NCI-H748 (cell line): Measurements from ENCODE around the gene EPDR1.
"Not testable (repeated sequence)": the region's sequence is repeated elsewhere in the genome, so short reads cannot be mapped to it uniquely, and the experiment has no call there.

Experiments used
- DNase-seq: peaks from one replicate; lab custom pipeline; 2025; ENCODE audit not compliant: unreplicated experiment; lab: John Stamatoyannopoulos, UW

EPDR1 gene

DNA sequence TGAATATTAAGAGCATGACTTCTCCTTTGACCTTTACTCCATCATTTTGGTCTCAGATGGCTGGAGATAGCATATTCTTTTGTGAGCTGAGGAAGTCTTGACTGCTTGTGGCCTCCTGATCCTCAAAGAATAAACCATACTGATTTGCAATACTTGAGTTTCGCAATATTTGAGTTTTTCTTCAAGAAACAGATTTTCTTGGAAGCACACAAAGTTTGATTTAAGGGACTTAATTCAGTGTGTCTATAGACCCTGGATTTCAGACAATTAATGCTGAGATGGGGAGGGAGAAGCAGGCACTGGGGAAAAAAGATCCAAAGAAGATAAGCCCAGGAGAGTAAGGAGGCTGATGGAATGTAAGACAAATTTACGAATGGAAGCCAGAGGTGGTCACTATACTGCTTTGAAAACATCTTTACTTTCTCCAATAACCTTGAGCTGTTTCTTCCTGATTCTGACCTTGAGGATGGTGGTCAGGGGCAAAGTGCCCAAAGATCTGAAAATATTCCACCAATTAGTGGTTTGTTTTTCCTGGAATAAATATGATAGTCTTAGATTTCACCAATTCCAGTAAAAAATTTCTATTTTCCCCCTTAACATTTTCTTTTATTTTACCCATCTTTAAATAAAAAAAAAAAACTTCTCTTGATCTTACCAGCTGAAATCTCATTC lies 7.5 kb downstream of the EPDR1 start:
- no peak for DNase-seq

DNA sequence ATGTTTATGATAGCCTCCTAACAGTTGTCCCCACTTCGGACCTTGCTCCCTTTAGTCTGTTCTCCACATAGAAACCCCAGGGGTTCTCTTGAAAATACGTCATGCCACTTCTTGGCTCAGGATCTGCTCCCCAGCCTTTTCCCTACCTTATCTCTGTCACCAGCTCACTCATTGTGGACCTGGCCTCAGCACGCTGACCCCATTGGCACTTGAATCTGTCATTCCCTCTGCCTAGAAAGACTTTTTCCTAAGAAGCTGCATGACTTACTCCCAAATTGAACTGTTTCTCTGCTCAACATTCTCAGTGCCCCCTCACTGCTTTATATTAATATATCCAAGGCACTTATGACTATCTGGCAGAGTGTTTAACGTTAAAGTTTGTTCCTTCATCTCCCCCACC lies 8.4 kb downstream of the EPDR1 start:
- no peak for DNase-seq

DNA sequence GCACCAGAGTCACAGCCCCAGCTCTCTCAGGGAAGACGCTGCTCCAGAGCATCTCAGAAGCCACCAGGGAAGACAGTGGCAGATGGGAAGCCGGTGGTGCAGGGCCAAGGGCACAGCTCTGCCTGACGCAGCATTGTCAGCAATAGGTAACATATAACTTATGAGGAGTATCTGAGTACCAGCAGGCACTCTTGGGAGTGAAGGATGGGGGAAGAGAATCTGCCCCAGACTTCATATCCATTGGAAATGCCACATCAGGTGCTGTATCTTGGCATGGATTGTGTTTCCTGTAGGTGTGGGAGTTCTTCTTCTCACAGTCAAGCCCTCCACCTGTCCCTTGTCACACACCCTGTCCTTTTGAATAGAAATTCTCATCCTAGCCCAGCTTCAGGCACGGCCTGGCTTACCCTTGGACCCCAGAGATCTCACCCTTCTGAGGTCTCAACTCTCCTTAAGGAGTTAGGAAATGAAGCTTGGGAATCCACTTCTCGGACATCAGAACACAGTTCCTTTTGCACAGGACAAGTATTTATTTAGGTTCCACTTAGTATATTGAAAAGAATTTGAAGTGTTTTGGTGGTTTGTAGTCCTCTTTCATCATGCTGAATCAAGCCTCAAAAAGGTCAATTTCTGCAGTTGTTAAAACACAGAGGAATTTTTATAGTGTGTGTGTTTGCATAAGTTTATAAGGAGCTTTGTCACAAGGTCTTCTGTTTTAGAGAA lies 9.9 kb downstream of the EPDR1 start:
- no peak for DNase-seq

DNA sequence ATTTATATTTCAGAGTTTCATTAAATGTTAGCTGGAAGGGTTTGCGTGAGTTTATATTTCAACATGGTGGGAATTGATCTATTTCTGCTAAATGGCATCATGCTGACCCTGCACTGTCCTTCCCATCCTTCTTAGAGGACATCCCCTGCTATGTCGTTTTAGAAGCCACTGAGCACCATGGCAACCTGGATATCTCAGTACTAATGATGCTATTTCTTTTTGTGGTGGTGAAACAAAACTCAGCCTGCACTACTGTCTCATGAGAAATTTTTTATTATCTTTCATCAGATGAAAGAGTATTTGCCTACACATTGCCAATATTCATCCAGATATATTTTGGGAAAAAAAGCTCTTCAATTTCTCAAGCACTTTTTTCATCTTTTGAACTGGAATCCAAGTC lies 12.1 kb downstream of the EPDR1 start:
- DNase-seq, result no peak

DNA sequence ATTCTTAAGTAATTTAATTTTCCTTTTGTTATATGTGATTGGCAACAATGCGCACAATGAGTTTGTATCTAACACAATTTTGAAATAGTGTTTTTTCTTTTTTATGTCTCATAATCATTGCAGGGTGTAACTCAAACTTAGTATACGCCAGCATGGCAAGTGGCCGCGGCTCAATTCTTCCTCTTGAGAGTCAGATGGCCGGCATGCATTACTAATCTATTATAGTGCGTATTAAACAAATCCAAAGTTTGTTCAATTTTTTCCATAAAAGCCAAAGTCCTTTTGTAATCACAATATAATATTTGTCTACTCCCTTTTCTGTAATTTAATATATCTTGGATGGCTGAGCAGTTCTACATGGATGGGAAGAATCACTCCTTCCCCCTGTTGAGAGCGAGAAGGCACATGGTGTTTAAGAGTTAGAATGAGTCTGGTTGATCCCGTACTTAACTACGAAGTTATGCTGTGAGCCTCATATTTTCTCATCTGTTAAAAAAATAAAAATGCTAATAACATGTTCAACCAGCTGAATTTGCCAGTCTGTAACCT lies 12.7 kb downstream of the EPDR1 start:
- DNase-seq, result no peak

DNA sequence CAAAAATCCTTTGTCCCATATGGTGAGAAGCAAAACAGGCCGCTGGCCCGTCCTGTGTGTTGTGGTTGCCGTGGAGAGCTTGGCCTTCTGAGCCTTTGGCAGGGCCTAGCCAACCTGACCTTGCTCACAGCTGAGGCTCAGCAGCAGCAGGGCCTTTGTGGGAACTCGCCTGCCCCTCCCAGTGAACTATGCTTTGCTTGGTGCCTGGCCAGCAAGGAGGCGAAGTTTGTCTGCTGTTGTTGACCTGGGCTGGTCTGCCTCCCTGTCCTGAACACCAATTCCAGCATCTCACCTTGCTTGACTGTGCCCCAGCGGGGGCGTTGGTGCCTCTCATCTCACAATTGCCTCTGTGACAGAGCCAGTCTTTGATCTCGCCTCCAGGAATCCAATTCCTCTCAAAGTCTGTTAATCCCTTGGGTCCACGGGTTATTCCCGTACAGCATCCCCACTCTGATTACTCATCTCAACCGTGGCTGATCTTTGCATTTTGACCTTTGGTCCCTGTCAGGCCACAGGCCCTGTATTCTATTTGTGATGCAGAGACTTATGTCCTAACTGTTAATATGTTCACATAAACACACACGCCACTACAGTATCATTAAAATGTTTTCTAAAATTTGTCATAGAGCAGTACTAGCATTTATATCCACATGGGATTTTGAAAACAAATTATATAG lies 22.6 kb downstream of the EPDR1 start:
- DNase-seq, result no peak

DNA sequence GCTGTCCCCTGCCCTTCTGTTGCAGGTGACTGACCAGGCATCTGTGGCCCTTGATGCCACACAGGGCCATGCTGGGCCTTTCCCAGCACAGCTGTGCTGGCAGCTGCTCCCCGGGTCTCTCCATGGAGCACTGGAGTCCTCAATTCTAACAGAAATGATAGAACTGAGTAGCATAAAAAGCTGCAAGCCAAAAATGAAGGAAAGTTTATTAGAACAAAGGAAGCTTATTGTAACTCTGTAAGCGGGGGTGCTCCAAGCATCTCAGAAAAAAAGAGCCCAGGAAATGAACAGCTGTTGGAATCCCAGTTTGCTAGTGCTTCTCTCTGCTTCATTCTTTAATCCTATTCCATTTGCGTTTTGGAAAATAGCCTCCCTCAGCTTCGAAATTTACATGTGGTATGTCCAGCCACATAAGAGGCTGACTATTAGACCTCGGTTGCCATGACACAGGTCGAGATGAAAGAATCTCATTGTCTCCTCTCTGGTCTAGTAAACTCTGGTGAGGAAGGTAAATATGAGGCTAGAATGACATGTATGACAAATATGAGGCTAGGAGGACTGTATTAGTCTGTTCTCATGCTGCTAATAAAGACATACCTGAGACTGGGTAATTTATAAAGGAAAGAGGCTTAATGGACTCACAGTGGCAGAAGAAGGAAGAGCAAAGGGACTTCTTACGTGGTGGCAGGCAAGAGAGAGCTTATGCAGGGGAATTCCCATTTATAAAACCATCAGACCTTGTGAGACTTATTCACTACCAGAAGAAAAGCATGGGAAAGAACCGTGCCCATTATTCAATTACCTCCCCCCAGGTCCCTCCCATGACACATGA lies 23.7 kb downstream of the EPDR1 start:
- DNase-seq, result no peak

DNA sequence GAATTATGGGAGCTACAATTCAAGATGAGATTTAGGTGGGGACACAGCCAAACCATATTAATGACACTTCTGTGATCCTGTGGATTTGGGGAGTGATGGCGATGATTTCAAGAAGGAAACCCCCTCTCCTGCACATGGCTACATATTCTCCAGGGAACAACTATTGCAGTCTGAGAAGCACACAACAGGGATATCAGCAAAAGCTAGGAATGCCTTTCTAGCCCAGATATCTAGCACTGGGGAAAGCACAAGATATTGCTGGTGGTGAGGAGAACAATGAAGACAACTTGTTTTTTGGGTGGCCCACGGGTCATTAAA lies 24.3 kb downstream of the EPDR1 start:
- no peak for DNase-seq

DNA sequence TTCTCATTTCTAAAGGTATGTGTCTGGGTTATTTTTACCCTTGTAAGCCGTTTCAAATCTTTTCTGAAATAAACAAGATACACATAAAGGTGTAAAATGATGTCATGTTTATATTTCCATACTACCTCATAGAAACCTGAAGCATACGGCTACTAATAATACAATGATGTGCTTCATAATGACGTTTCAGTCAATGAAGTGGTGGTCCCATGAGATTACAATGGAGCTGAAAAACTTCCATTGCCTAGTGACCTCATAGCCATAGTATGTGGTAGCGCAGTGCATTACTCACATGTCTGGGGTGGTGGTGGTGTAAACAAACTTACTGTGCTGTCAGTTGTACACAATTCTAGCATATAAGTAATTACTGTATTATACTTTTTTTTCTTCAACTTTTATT lies 24.9 kb downstream of the EPDR1 start:
- DNase-seq, result no peak

DNA sequence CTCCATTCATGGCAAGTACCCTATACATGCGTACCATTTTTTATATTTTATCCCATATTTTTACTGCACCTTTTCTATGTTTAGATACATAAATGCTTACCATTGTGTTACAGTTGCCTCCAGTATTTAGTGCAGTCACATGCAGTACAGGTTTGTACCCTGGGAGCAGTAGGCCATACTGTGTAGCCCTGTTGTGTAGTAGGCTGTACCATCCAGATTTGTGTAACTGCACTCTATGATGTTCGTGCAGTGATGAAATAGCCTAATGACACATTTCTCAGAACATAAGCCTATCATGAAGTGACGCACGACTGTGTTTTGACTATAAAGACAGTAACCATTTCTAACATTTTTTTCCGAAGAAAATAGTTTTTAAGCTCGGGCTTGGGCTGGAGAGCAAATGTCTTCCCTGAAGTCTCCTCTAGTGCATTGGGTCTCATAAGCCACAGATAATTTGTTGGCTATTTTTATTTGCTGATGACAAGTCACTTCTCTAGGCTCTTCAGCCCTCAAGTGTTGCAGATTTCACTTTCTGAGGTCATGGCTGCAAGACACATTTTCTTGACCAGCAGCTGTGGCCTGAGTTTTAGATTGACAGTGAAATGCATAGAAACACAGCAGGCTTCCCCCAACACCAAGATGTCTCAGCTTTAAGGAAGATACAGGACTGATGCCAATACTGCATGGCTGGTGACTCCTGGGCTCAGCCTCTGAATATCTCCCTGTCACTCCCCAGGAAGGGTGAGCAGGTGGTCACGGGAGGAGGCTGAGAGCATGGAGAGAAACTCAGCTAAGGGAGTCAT lies 26.9 kb downstream of the EPDR1 start:
- no peak for DNase-seq

DNA sequence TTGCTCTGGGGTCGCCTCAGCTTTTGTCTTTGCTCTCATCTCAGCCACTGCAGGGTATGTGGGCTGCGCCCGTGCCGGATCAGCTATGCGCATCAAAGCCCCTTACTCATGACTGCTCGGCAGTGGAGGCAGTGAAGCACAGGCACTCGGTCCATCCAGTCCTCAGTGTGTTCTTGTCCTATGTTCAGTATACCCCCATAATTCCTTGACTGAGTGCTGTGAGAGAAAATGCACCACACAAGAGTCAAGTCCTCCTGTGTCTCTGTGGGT lies 27.4 kb downstream of the EPDR1 start:
- no peak for DNase-seq

DNA sequence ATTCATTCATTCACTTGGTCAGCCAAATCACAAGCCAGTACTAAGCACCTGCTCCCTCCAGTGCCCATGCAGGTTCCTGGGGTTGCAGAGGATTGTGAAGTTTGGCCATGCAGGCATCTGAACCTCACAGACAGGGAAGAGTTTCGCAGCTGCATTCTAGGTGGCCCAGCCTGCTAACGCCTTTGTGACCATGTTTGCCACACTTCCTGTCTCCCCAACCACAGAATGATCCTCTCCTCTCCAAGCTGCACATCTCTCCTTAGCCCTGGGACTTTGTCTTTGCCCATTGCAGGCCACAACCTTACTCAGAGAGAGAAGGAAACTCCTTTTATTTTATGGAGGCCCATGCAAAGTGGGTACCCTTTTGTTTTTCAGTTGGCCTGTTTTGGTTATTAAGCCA lies 31.8 kb downstream of the EPDR1 start:
- no peak for DNase-seq

DNA sequence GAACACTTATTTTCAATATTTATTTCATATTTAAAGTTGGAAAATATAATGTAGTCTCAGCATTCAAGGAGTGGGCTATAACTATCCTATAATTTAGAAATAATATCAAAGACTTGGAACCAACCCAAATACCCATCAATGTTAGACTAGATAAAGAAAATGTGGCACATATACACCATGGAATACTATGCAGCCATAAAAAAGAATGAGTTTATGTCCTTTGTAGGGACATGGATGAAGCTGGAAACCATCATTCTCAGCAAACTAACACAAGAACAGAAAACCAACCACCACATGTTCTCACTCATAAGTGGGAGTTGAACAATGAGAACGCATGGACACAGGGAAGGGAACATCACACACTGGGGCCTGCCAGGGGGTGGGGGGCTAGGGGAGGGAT lies 33.8 kb downstream of the EPDR1 start:
- not testable (repeated sequence) for DNase-seq

DNA sequence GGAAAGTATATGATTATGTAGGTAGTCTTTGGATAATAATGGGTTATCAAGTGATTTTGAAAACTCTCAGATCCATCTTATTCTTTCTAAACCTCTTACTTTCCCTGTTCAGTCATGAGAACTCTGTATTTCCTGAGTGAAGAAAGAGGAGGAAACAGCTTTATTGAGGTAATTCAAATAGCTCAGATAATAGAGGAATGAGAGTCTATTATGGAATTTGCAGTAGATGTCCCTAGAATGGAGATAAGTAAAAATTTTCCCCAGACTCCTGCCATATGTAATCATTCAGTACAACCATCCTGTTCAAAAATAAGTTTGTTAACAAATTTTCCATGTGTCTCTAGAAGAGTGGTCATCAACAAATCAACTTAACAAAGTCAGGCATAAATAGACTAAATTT lies 36.4 kb downstream of the EPDR1 start:
- DNase-seq, result no peak

DNA sequence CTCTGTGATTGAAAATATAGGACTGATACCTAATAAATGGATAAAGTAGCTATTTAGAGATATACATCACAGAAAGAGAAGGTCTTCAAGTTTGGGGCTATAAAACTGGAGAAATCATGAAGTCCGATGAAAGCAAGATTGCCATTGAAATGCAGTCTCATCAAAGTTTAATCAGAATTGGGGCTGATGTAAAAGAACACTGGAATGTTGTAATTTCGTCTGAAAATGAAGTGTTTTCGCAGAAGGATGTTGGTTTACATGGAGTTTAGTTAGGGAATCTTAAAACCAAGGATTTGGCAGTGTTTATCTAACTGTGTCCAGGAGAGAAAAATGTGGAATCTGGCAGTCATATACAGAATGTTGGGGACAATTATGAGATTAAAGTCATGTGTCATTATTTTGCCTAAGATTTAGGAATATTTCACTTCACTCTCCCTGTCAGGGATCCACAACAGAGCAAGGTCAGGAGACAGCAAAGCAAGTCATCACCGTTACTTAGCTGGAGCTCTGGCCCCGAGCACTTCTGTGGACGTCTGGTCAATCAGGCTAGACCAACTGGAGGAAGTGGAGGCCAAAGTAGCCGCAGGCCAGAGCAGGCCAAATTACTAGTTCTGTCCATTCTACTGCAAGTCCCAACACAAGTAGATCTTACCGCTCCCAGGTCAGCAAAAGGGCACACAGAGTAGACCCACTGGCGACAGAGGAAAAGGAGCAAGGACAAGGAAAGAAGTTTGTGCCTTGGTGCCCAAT lies 37.0 kb downstream of the EPDR1 start:
- no peak for DNase-seq

DNA sequence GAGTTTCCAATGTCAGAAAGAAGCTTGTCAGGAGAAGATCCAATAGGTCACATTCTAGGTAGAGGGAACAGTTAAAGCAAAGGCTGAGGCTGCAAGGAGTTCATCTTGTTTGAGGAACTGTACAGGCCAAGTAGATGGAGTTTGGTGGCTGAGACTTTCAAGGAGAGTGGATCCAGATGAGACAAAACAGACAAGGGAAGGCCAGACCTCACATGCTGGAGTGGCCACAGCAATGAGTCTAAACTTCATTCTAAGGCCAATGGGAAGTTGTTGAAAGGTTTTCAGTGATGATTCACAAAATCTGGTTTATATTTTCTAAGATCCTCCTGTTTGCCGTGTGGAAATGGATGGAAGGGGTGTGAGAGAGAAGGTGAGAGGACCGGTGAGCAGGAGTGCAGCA lies 40.0 kb downstream of the EPDR1 start:
- DNase-seq, result no peak

DNA sequence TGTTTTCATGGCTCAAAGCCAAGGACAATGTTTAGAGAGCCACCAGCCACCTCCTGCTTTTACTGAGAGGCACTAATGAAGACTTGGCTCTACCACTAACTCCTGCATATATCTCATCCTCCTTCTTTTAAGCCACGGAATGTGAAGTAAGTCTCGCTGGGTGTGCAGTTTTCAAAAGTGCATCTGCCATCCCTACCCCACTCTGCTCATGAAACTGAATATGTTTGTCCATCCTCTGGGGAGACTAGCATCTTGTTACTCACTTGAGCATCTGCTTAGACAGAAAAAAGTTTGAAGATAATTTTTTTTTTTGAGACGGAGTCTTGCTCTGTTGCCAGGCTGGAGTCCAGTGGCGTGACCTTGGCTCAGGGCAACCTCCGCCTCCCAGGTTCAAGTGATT lies 40.8 kb downstream of the EPDR1 start:
- no peak for DNase-seq

DNA sequence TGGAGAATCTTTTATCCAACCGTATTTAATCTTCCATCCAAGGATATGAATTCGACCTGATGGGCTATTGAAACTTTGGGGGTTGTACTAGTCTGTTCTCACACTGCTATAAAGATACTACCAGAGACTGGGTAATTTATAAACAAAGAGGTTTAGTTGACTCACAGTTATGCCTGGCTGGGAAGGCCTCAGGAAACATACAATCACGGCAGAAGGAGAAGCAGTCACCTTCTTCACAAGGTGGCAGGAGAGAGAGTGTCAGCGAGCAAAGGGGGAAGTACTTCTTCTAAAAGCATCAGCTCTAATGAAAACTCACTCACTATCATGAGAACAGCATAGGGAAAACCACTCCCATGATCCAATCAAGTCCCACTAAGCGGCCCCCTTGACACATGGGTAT lies 43.8 kb downstream of the EPDR1 start:
- DNase-seq, result no peak

DNA sequence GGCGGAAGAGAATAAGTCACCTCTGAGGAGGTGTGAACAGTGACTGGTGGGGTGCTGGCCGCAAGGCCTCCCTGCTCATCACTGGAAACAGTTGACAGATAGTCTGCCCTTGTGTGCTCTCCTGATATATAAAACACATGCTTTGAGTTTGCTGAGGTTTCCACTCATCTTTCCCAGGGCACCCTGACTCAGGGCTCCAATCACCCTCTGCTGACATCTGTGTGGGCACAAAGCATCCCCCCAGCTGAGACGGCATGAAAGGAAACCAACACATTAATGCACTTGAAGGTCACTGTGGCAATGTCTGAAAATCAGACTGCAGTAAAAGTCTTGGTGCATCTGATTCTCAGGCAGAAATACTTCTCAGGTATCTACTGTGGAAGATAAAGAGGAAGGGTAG lies 49.8 kb downstream of the EPDR1 start:
- no peak for DNase-seq

DNA sequence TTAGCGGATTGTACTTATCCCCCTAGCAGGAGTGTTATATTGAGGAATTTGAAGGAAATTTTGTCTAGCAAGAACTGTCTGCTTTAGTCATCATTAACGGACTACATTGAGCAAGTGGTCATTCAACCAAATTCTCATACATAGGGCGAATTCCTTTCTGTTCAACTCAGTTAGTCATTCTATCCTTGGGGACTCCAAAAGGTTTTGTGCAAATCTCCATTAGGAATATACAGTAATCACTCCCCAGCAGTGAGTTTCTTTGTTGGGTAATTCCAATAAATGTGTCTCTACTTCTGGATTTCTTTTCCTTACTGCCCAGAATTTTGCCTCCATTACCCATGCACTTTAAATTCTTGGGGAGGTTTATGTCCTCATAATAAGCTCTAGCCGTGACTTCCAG lies 51.1 kb downstream of the EPDR1 start:
- DNase-seq, result no peak
